Activated B cell treated with CpG ODN at 0.5 μM for 24 hours (primary cell): ENCODE results near the gene SSTR1. TPM values are rescaled to one million over a fixed set of nuclear protein-coding genes. Genes with fewer than 3 reads are reported as not detected.

ENCODE experiments used
- ATAC-seq: fragments of 200-7000 bp; cut with Tn5 transposase; one replicate; pipeline ENCODE4 v1.10.0; 2021; ENCODE audit warnings: low read depth, mild to moderate bottlenecking, moderate library complexity
- CTCF ChIA-PET: fragments of 350-600 bp; sonication (Branson Sonifier 250); formaldehyde crosslinking; loops from one replicate; lab custom pipeline; 2021; ENCODE audit warnings: antibody characterized with exemption; lab: Charles Lee
- POLR2A ChIA-PET: fragments of 350-600 bp; sonication (Branson Sonifier 250); formaldehyde crosslinking; loops from one replicate; lab custom pipeline; 2021; ENCODE audit warnings: antibody characterized with exemption; lab: Charles Lee
- DNase-seq: peaks from one replicate; pipeline ENCODE4 v3.0.0; 2022
- H3K27ac Mint-ChIP-seq: one replicate; pipeline ENCODE4 v1.8.0; 2020; ENCODE audit warnings: mixed read lengths
- H3K27me3 Mint-ChIP-seq: one replicate; pipeline ENCODE4 v1.8.0; 2021; ENCODE audit warnings: mixed read lengths
- H3K36me3 Mint-ChIP-seq: one replicate; pipeline ENCODE4 v1.8.0; 2021; ENCODE audit warnings: low read depth, mixed read lengths
- H3K4me1 Mint-ChIP-seq: one replicate; pipeline ENCODE4 v1.8.0; 2021; ENCODE audit warnings: mixed read lengths
- H3K4me3 Mint-ChIP-seq: one replicate; pipeline ENCODE4 v1.8.0; 2020; ENCODE audit warnings: mild to moderate bottlenecking, mixed read lengths
- H3K9me3 Mint-ChIP-seq: one replicate; pipeline ENCODE4 v1.8.0; 2020; ENCODE audit warnings: mixed read lengths
- CTCF ChIP-seq: fragments of 200-600 bp; IDR thresholded peaks from one replicate; pipeline ENCODE4 v1.8.0; 2022; ENCODE audit warnings: antibody characterized with exemption, mild to moderate bottlenecking
- intact Hi-C: fragments of 100-400 bp; cut with micrococcal nuclease; formaldehyde crosslinking; loops from one replicate; pipeline ENCODE4 v1.15.1; 2024
- total RNA-seq: library from RNA; stranded (reverse); gene quantifications from 2 replicates; pipeline ENCODE4 v1.2.3, GENCODE V29; 2022

The SSTR1 gene
- total RNA-seq, 1 donor from 2014 or later: not detected

- no peak for ATAC-seq
- H3K4me3 Mint-ChIP-seq: no peak overlapping the region
- DNase-seq: no peak
- intact Hi-C loops: no loop called here
- H3K4me1 Mint-ChIP-seq: no peaks in the 10 kb centered on the region
- peaks cover 2% of the 10 kb centered on the region for H3K36me3 Mint-ChIP-seq
- peaks cover 5% of the 10 kb centered on the region for H3K9me3 Mint-ChIP-seq
- H3K27me3 Mint-ChIP-seq: peaks cover 41% of the 10 kb centered on the region
- ChIA-PET POLR2A (no interaction called here), CTCF (no interaction called here)
- no peak overlapping the region for H3K27ac Mint-ChIP-seq
- no peak for TF ChIP-seq CTCF
These were observed 2.2 kb downstream of the SSTR1 start for GRCh38 chr14:38209572-38210557.

GRCh38 chr14:38210587-38211216 is 3.0 kb downstream of the SSTR1 start:
- intact Hi-C loops: no loop called here
- ATAC-seq (no peak), DNase-seq (no peak)
- H3K9me3 Mint-ChIP-seq: peaks cover 3% of the 10 kb centered on the region
- H3K27me3 Mint-ChIP-seq: peaks cover 41% of the 10 kb centered on the region
- H3K4me1 Mint-ChIP-seq: no peaks in the 10 kb centered on the region
- H3K4me3 Mint-ChIP-seq: no peak overlapping the region
- ChIA-PET POLR2A (no interaction called here), CTCF (no interaction called here)
- no peak overlapping the region for H3K27ac Mint-ChIP-seq
- TF ChIP-seq CTCF: no peak
- peaks cover 2% of the 10 kb centered on the region for H3K36me3 Mint-ChIP-seq

- peaks cover 2% of the 10 kb centered on the region for H3K36me3 Mint-ChIP-seq
- ChIA-PET CTCF (no interaction called here), POLR2A (no interaction called here)
- DNase-seq: no peak
- no peak for TF ChIP-seq CTCF
- H3K27ac Mint-ChIP-seq: no peak overlapping the region
- H3K9me3 Mint-ChIP-seq: no peaks in the 10 kb centered on the region
- intact Hi-C loops: no loop called here
- no peaks in the 10 kb centered on the region for H3K4me1 Mint-ChIP-seq
- no peak for ATAC-seq
- H3K27me3 Mint-ChIP-seq: peaks cover 41% of the 10 kb centered on the region
- no peak overlapping the region for H3K4me3 Mint-ChIP-seq
These were observed 3.6 kb downstream of the SSTR1 start for GRCh38 chr14:38211255-38211735.

GRCh38 chr14:38212111-38212510 is 4.4 kb downstream of the SSTR1 start:
- no peak for ATAC-seq
- ChIA-PET POLR2A (no interaction called here), CTCF (no interaction called here)
- intact Hi-C loops: no loop called here
- peaks cover 2% of the 10 kb centered on the region for H3K36me3 Mint-ChIP-seq
- H3K4me1 Mint-ChIP-seq: no peaks in the 10 kb centered on the region
- no peak overlapping the region for H3K4me3 Mint-ChIP-seq
- no peaks in the 10 kb centered on the region for H3K9me3 Mint-ChIP-seq
- no peak for TF ChIP-seq CTCF
- H3K27ac Mint-ChIP-seq: no peak overlapping the region
- no peak for DNase-seq
- peaks cover 36% of the 10 kb centered on the region for H3K27me3 Mint-ChIP-seq

- no peak for TF ChIP-seq CTCF
- no peak overlapping the region for H3K4me3 Mint-ChIP-seq
- H3K4me1 Mint-ChIP-seq: no peaks in the 10 kb centered on the region
- CTCF ChIA-PET: no interaction called here
- H3K36me3 Mint-ChIP-seq: peaks cover 2% of the 10 kb centered on the region
- ATAC-seq: no peak
- POLR2A ChIA-PET: no interaction called here
- intact Hi-C loops: no loop called here
- no peaks in the 10 kb centered on the region for H3K9me3 Mint-ChIP-seq
- no peak overlapping the region for H3K27ac Mint-ChIP-seq
- no peak for DNase-seq
- peaks cover 30% of the 10 kb centered on the region for H3K27me3 Mint-ChIP-seq
These were observed 5.3 kb downstream of the SSTR1 start for GRCh38 chr14:38213001-38213400.
